Muscle of arm (tissue), 12 donors: ENCODE results near the gene CELA3A. TPM values are rescaled to one million over a fixed set of nuclear protein-coding genes. Genes with fewer than 3 reads are reported as not detected.
A peak's percentile ranks its signal among the peaks of the same experiment; 100 is the strongest.

Experiments
- DNase-seq: peaks from one replicate; pipeline ENCODE4 v3.0.0-alpha.2; 2013
- polyA plus RNA-seq, 12 donors: library from polyadenylated mRNA; unstranded; fragments of 120-200 nt; gene quantifications; one replicate each; pipeline ENCODE4 v1.2.1, GENCODE V29; 2013; ENCODE audit not compliant: insufficient read length in 12 of 12

Gene CELA3A
- polyA plus RNA-seq, 12 donors, result 0.18 to 0.67 (median 0.25) TPM; not detected in 7

GRCh38 chr1:22048351-22049192, 47.1 kb downstream of the CELA3A start:
- no peak for DNase-seq

GRCh38 chr1:22050330-22050729, 48.9 kb downstream of the CELA3A start:
- DNase-seq, result no peak

- no peak for DNase-seq
Observed at GRCh38 chr1:22051607-22052114, 50.2 kb downstream of the CELA3A start.

- peak; percentile 95 for DNase-seq
Observed at GRCh38 chr1:22052115-22053016, 50.9 kb downstream of the CELA3A start, which contains the start of gene CDC42. TSS of gene CDC42 (plus strand) at chr1:22052709. CDS start at chr1:22078479, 25,770 bp downstream.

GRCh38 chr1:22053017-22053860, 51.8 kb downstream of the CELA3A start:
- DNase-seq, result peak; percentile 66

GRCh38 chr1:22053861-22054770, 52.7 kb downstream of the CELA3A start:
- DNase-seq, result no peak

- DNase-seq, result no peak
Observed at GRCh38 chr1:22055463-22055862, 54.0 kb downstream of the CELA3A start.

GRCh38 chr1:22056043-22056442, 54.6 kb downstream of the CELA3A start:
- DNase-seq, result no peak

- DNase-seq, result no peak
Observed at GRCh38 chr1:22056936-22057335, 55.5 kb downstream of the CELA3A start.

GRCh38 chr1:22057861-22058260, 56.4 kb downstream of the CELA3A start:
- DNase-seq, result no peak

Other genes starting within 250 kb of the CELA3A start
- 10 to 100 TPM in 11 of 12 donors, not detected in 1; 38.1 to 72.3 (median 52.6) TPM for gene USP48, start 218.5 kb upstream of the CELA3A start, polyA plus RNA-seq
- gene LDLRAD2, start 189.4 kb upstream of the CELA3A start, polyA plus RNA-seq, result 1 to 10 TPM in 11 of 12 donors, not detected in 1; 4.1 to 9.6 (median 5.5) TPM
- gene HSPG2, start 64.3 kb upstream of the CELA3A start, polyA plus RNA-seq, result 100 to 1,000 TPM; 190 to 355 (median 246) TPM
- under 1 TPM in 5 of 12 donors, not detected in 7; 0.35 to 0.71 (median 0.65) TPM for gene CELA3B, start 24.6 kb upstream of the CELA3A start, polyA plus RNA-seq
- 1,000 to 10,000 TPM in 1 of 12 donors, 100 to 1,000 TPM in 11; 200 to 2,247 (median 254) TPM for gene CDC42, start 51.1 kb downstream of the CELA3A start, polyA plus RNA-seq
- 1 to 10 TPM in 9 of 12 donors, under 1 TPM in 1, not detected in 2; 0.99 to 8.5 (median 5.1) TPM for gene WNT4, start 141.4 kb downstream of the CELA3A start, polyA plus RNA-seq